Ectodermal cell (in vitro differentiated cells): ENCODE measurements around the gene TIMM8A. TPM values are rescaled to one million over a fixed set of nuclear protein-coding genes. Genes with fewer than 3 reads are reported as not detected.

ENCODE experiments used
- H3K27ac ChIP-seq: 2 replicates; pipeline ENCODE4 v1.7.0; 2013; ENCODE audit warnings: mild to moderate bottlenecking, low read depth, low read length; ENCODE audit not compliant: insufficient read depth, poor library complexity, severe bottlenecking
- H3K27me3 ChIP-seq: 2 replicates; pipeline ENCODE4 v1.7.0; 2013; ENCODE audit warnings: mild to moderate bottlenecking, low read length; ENCODE audit not compliant: insufficient read depth, control insufficient read depth, poor library complexity, severe bottlenecking
- H3K36me3 ChIP-seq: one replicate; pipeline ENCODE4 v1.7.0; 2013; ENCODE audit warnings: low read length; ENCODE audit not compliant: control insufficient read depth, insufficient read depth
- H3K4me1 ChIP-seq: one replicate; pipeline ENCODE4 v1.7.0; 2013; ENCODE audit warnings: low read length; ENCODE audit not compliant: control insufficient read depth, insufficient read depth
- H3K4me3 ChIP-seq: 2 replicates; pipeline ENCODE4 v1.7.0; 2013; ENCODE audit warnings: low read depth, low read length, control low read depth; ENCODE audit not compliant: insufficient read depth
- H3K9me3 ChIP-seq: 2 replicates; pipeline ENCODE4 v1.7.0; 2013; ENCODE audit warnings: mild to moderate bottlenecking, low read length, moderate library complexity; ENCODE audit not compliant: control insufficient read depth
- WGBS, 2 experiments: methylation state at CpG; one replicate each; pipeline ENCODE4 v1.1.7; 2013; ENCODE audit warnings: missing lambda C conversion rate in 2 of 2; 5-methylcytosine and 5-hydroxymethylcytosine counted together
- polyA plus RNA-seq, 4 experiments: library from polyadenylated mRNA; stranded (reverse); fragments of 50-300 nt; gene quantifications; one replicate each; pipeline ENCODE4 v1.2.3, GENCODE V29; 2013

Gene TIMM8A
- 21.8 TPM for polyA plus RNA-seq (2013, experiment 1 of 4)
- 21.3 TPM for polyA plus RNA-seq (2013, experiment 2 of 4)
- 15.1 TPM for polyA plus RNA-seq (2013, experiment 3 of 4)
- polyA plus RNA-seq (2013, experiment 4 of 4), result 16.5 TPM

- Histone ChIP-seq H3K36me3 (no peaks in the 10 kb centered on the region), H3K27ac (no peak within 1 kb of the TSS), H3K4me3 (peak within 1 kb of the TSS; percentile 69), H3K9me3 (no peaks in the 10 kb centered on the region), H3K27me3 (no peaks in the 10 kb centered on the region), H3K4me1 (no peaks in the 10 kb centered on the region)
- WGBS, 2 experiments, result 0% methylated on average over 54 to 55 of the region's 55 CpGs
Observed at GRCh38 chrX:101348452-101349192, at the start of gene TIMM8A. TIMM8A (minus strand) TSS chrX:101348742; CDS start chrX:101348664, 78 bp downstream.

- Histone ChIP-seq H3K27ac (no peak overlapping the region), H3K9me3 (no peaks in the 10 kb centered on the region), H3K4me3 (no peak overlapping the region), H3K27me3 (no peaks in the 10 kb centered on the region), H3K4me1 (no peaks in the 10 kb centered on the region), H3K36me3 (no peaks in the 10 kb centered on the region)
- WGBS, 2 experiments, result 64 to 72% methylated on average over 4 of the region's 4 CpGs
Observed at GRCh38 chrX:101397779-101398178, 49.2 kb upstream of the TIMM8A start.

GRCh38 chrX:101395789-101396188, 47.2 kb upstream of the TIMM8A start:
- H3K4me1 ChIP-seq, result no peaks in the 10 kb centered on the region
- no peaks in the 10 kb centered on the region for H3K27me3 ChIP-seq
- 94 to 100% methylated on average over 1 of the region's 1 CpG for WGBS, 2 experiments
- no peaks in the 10 kb centered on the region for H3K9me3 ChIP-seq
- H3K36me3 ChIP-seq, result no peaks in the 10 kb centered on the region
- H3K4me3 ChIP-seq, result no peak overlapping the region
- no peak overlapping the region for H3K27ac ChIP-seq

GRCh38 chrX:101394372-101394771, 45.8 kb upstream of the TIMM8A start:
- no peak overlapping the region for H3K27ac ChIP-seq

GRCh38 chrX:101393530-101394305, 45.2 kb upstream of the TIMM8A start:
- 96 to 97% methylated on average over 10 of the region's 11 CpGs for WGBS, 2 experiments
- H3K9me3 ChIP-seq, result no peaks in the 10 kb centered on the region
- no peaks in the 10 kb centered on the region for H3K27me3 ChIP-seq
- no peak overlapping the region for H3K27ac ChIP-seq
- H3K4me3 ChIP-seq, result no peak overlapping the region
- H3K4me1 ChIP-seq, result no peaks in the 10 kb centered on the region
- no peaks in the 10 kb centered on the region for H3K36me3 ChIP-seq

More at GRCh38 chrX:101394372-101394771, 45.8 kb upstream of the TIMM8A start:
- Histone ChIP-seq H3K4me1 (no peaks in the 10 kb centered on the region), H3K9me3 (no peaks in the 10 kb centered on the region), H3K27me3 (no peaks in the 10 kb centered on the region), H3K36me3 (no peaks in the 10 kb centered on the region), H3K4me3 (no peak overlapping the region)

GRCh38 chrX:101391831-101392230, 43.3 kb upstream of the TIMM8A start:
- Histone ChIP-seq H3K4me1 (no peaks in the 10 kb centered on the region), H3K36me3 (no peaks in the 10 kb centered on the region), H3K9me3 (no peaks in the 10 kb centered on the region), H3K27ac (no peak overlapping the region), H3K27me3 (no peaks in the 10 kb centered on the region), H3K4me3 (peak overlapping the region; percentile 68)
- 54 to 56% methylated on average over 4 to 6 of the region's 6 CpGs for WGBS, 2 experiments

- H3K9me3 ChIP-seq, result no peaks in the 10 kb centered on the region
- peak within 1 kb of the TSS; percentile 77 for H3K27ac ChIP-seq
- H3K36me3 ChIP-seq, result no peaks in the 10 kb centered on the region
- no peaks in the 10 kb centered on the region for H3K27me3 ChIP-seq
- H3K4me3 ChIP-seq, result peak within 1 kb of the TSS; percentile 68
- WGBS, 2 experiments, result 0 to 1% methylated on average over 47 of the region's 47 CpGs
- no peaks in the 10 kb centered on the region for H3K4me1 ChIP-seq
Observed at GRCh38 chrX:101390664-101391525, 42.4 kb upstream of the TIMM8A start, which contains the start of gene RPL36A. RPL36A (plus strand) TSS chrX:101391011; CDS start chrX:101391044, 33 bp downstream.

GRCh38 chrX:101388604-101389003, 40.1 kb upstream of the TIMM8A start:
- 88 to 89% methylated on average over 1 to 3 of the region's 3 CpGs for WGBS, 2 experiments
- H3K9me3 ChIP-seq, result no peaks in the 10 kb centered on the region

GRCh38 chrX:101386542-101386885, 38.0 kb upstream of the TIMM8A start:
- Histone ChIP-seq H3K4me3 (no peak overlapping the region), H3K36me3 (no peaks in the 10 kb centered on the region), H3K27me3 (no peaks in the 10 kb centered on the region), H3K4me1 (no peaks in the 10 kb centered on the region), H3K9me3 (no peaks in the 10 kb centered on the region), H3K27ac (no peak overlapping the region)
- 91% methylated on average over 6 of the region's 6 CpGs for WGBS, 2 experiments

More at GRCh38 chrX:101388604-101389003, 40.1 kb upstream of the TIMM8A start:
- Histone ChIP-seq H3K4me3 (no peak overlapping the region), H3K4me1 (no peaks in the 10 kb centered on the region), H3K27ac (no peak overlapping the region), H3K36me3 (no peaks in the 10 kb centered on the region), H3K27me3 (no peaks in the 10 kb centered on the region)
